ENCODE data around the gene OLA1.

The OLA1 gene

DNA sequence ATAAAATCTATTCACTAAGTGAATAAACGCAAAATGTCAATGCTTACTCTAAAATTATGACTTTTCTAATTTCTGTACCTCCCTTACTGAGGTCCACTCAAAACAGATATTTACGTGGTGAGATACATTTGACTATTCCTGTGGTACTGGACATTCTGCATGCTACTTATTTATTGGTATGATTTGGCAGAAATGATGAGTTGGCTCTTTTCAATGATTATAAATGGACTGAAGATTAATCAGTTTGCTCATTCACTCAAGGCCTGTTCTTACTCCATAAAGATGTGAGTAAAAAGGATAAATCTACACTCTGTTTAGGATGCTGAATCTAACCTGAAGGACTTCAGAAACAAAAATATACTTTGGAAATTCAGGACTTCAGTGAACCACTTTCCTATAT, 98.8 kb downstream of the OLA1 start:
- Histone ChIP-seq H4K20me1 (ENCODE audit: insufficient read depth, low read length) (no peaks in the 10 kb centered on the region; the same call in 1 of the 2 replicates), H3F3A (ENCODE audit: insufficient read depth, low read length) (no peaks in the 10 kb centered on the region), H3K36me3 (replicated peaks; ENCODE audit: insufficient read depth, low read length) (no peaks in the 10 kb centered on the region), H3K4me3 (ENCODE audit: low read length) (no peak overlapping the region), H3K4me2 (ENCODE audit: low read depth, low read length) (no peak overlapping the region), H3K9me2 (replicated peaks; ENCODE audit: insufficient read depth, low read length) (no peaks in the 10 kb centered on the region), H3K27ac (ENCODE audit: low read length) (no peak overlapping the region), H2AFZ (ENCODE audit: low read length) (no peak overlapping the region), H3K27me3 (replicated peaks; ENCODE audit: insufficient read depth, low read length) (no peaks in the 10 kb centered on the region), H3K79me2 (ENCODE audit: low read length) (peaks cover 9% of the 10 kb centered on the region), H3K9ac (ENCODE audit: low read length) (no peak overlapping the region), H3K9me3 (replicated peaks; ENCODE audit: insufficient read depth, low read length) (no peaks in the 10 kb centered on the region), H3K4me1 (ENCODE audit: low read length) (no peaks in the 10 kb centered on the region)
- no peak for DNase-seq
- TF ChIP-seq, protein P1, sequence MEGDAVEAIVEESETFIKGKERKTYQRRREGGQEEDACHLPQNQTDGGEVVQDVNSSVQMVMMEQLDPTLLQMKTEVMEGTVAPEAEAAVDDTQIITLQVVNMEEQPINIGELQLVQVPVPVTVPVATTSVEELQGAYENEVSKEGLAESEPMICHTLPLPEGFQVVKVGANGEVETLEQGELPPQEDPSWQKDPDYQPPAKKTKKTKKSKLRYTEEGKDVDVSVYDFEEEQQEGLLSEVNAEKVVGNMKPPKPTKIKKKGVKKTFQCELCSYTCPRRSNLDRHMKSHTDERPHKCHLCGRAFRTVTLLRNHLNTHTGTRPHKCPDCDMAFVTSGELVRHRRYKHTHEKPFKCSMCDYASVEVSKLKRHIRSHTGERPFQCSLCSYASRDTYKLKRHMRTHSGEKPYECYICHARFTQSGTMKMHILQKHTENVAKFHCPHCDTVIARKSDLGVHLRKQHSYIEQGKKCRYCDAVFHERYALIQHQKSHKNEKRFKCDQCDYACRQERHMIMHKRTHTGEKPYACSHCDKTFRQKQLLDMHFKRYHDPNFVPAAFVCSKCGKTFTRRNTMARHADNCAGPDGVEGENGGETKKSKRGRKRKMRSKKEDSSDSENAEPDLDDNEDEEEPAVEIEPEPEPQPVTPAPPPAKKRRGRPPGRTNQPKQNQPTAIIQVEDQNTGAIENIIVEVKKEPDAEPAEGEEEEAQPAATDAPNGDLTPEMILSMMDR (IDR thresholded peaks at IDR 0.05; ENCODE audit: low read length): no peak
- no peak for TF ChIP-seq EZH2 (optimal IDR thresholded peaks at IDR 0.05; ENCODE audit: low read depth, low read length)
- TF ChIP-seq EZH2phosphoT487 (IDR thresholded peaks at IDR 0.05; ENCODE audit: low read length): no peak

DNA sequence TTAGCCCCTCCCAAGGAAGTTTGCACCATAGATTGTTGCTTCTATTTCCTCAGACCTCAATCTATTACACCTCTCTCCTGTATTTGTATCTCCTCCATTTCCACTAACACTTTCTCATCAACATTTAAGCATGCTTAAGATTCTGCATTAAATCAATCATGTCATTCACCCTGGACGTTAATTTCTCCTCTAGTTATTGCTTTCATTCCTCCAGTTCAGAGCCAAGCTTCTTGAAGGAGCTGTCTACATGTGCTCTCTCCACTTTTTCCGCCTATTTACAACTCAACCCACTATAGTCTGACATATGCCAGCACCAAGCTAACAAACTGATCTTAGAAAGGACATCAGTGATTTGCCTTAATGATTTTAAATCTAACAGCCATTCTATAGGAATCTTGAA, 99.5 kb downstream of the OLA1 start:
- H3K4me3 ChIP-seq (ENCODE audit: low read length): no peak overlapping the region
- no peaks in the 10 kb centered on the region for H3K27me3 ChIP-seq (replicated peaks; ENCODE audit: insufficient read depth, low read length)
- H3K4me2 ChIP-seq (ENCODE audit: low read depth, low read length): no peak overlapping the region
- no peaks in the 10 kb centered on the region for H3K9me2 ChIP-seq (replicated peaks; ENCODE audit: insufficient read depth, low read length)
- no peak overlapping the region for H3K27ac ChIP-seq (ENCODE audit: low read length)
- peaks cover 16% of the 10 kb centered on the region for H3K79me2 ChIP-seq (ENCODE audit: low read length)
- no peaks in the 10 kb centered on the region for H3F3A ChIP-seq (ENCODE audit: insufficient read depth, low read length)
- no peak for DNase-seq
- H3K9ac ChIP-seq (ENCODE audit: low read length): no peak overlapping the region
- no peaks in the 10 kb centered on the region; the same call in 1 of the 2 replicates for H4K20me1 ChIP-seq (ENCODE audit: insufficient read depth, low read length)
- TF ChIP-seq, protein P1 (IDR thresholded peaks at IDR 0.05; ENCODE audit: low read length): no peak
- TF ChIP-seq EZH2phosphoT487 (IDR thresholded peaks at IDR 0.05; ENCODE audit: low read length) (no peak), EZH2 (optimal IDR thresholded peaks at IDR 0.05; ENCODE audit: low read depth, low read length) (no peak)
- no peaks in the 10 kb centered on the region for H3K9me3 ChIP-seq (replicated peaks; ENCODE audit: insufficient read depth, low read length)
- H3K36me3 ChIP-seq (replicated peaks; ENCODE audit: insufficient read depth, low read length): no peaks in the 10 kb centered on the region
- no peaks in the 10 kb centered on the region for H3K4me1 ChIP-seq (ENCODE audit: low read length)
- no peak overlapping the region for H2AFZ ChIP-seq (ENCODE audit: low read length)

DNA sequence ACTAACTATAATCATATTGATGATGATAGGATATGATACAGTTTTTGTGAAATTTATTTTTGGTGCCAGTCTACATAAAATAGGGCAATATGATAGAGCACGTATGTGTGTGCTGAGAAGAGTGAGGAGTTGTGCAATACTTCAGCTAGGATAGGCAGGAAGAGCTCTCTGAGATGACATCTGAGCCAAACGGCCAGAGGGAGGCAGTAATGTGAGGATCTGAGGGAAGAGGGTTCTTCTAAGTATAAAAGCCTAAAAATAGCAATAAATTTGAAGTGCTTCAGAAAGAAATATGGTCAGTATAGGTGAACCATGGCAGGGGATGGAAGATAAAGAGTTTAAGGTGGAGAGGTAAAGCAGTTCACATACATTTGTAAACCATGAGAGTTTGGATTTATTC, 102.5 kb downstream of the OLA1 start:
- TF ChIP-seq EZH2 (optimal IDR thresholded peaks at IDR 0.05; ENCODE audit: low read depth, low read length) (no peak), EZH2phosphoT487 (IDR thresholded peaks at IDR 0.05; ENCODE audit: low read length) (no peak)
- TF ChIP-seq, protein P1 (IDR thresholded peaks at IDR 0.05; ENCODE audit: low read length): no peak
- H2AFZ ChIP-seq (ENCODE audit: low read length): no peak overlapping the region
- peaks cover 20% of the 10 kb centered on the region for H3K79me2 ChIP-seq (ENCODE audit: low read length)
- no peaks in the 10 kb centered on the region for H3K9me2 ChIP-seq (replicated peaks; ENCODE audit: insufficient read depth, low read length)
- H3F3A ChIP-seq (ENCODE audit: insufficient read depth, low read length): no peaks in the 10 kb centered on the region; the same call in 1 of the 2 replicates
- no peaks in the 10 kb centered on the region for H3K9me3 ChIP-seq (replicated peaks; ENCODE audit: insufficient read depth, low read length)
- no peaks in the 10 kb centered on the region for H3K36me3 ChIP-seq (replicated peaks; ENCODE audit: insufficient read depth, low read length)
- no peaks in the 10 kb centered on the region for H3K4me1 ChIP-seq (ENCODE audit: low read length)
- H3K4me3 ChIP-seq (ENCODE audit: low read length): no peak overlapping the region
- no peak overlapping the region for H3K4me2 ChIP-seq (ENCODE audit: low read depth, low read length)
- H3K27ac ChIP-seq (ENCODE audit: low read length): no peak overlapping the region
- DNase-seq: no peak
- H3K9ac ChIP-seq (ENCODE audit: low read length): no peak overlapping the region
- no peaks in the 10 kb centered on the region for H3K27me3 ChIP-seq (replicated peaks; ENCODE audit: insufficient read depth, low read length)
- H4K20me1 ChIP-seq (ENCODE audit: insufficient read depth, low read length): no peaks in the 10 kb centered on the region; the same call in 1 of the 2 replicates
